ENCODE data around the gene TPRG1L.

TPRG1L gene

GRCh38 chr1:3586986-3587759, 37.6 kb upstream of the TPRG1L start:
- Mint-ChIP-seq H3K9me3 (no peaks in the 10 kb centered on the region), H3K4me3 (no peak overlapping the region), H3K36me3 (ENCODE audit: low read depth) (no peaks in the 10 kb centered on the region), H3K4me1 (ENCODE audit: low read depth) (no peaks in the 10 kb centered on the region), H3K27me3 (no peaks in the 10 kb centered on the region), H3K27ac (no peak overlapping the region)

GRCh38 chr1:3588395-3588794, 36.4 kb upstream of the TPRG1L start:
- H3K27ac Mint-ChIP-seq = no peak overlapping the region
- H3K4me3 Mint-ChIP-seq = no peak overlapping the region
- H3K4me1 Mint-ChIP-seq (ENCODE audit: low read depth) = no peaks in the 10 kb centered on the region
- H3K27me3 Mint-ChIP-seq = no peaks in the 10 kb centered on the region
- no peaks in the 10 kb centered on the region for H3K9me3 Mint-ChIP-seq
- H3K36me3 Mint-ChIP-seq (ENCODE audit: low read depth) = no peaks in the 10 kb centered on the region

GRCh38 chr1:3590139-3590763, 34.6 kb upstream of the TPRG1L start:
- Mint-ChIP-seq H3K27me3 (no peaks in the 10 kb centered on the region), H3K9me3 (no peaks in the 10 kb centered on the region), H3K4me1 (ENCODE audit: low read depth) (no peaks in the 10 kb centered on the region), H3K27ac (no peak overlapping the region), H3K4me3 (no peak overlapping the region), H3K36me3 (ENCODE audit: low read depth) (no peaks in the 10 kb centered on the region)

DNA sequence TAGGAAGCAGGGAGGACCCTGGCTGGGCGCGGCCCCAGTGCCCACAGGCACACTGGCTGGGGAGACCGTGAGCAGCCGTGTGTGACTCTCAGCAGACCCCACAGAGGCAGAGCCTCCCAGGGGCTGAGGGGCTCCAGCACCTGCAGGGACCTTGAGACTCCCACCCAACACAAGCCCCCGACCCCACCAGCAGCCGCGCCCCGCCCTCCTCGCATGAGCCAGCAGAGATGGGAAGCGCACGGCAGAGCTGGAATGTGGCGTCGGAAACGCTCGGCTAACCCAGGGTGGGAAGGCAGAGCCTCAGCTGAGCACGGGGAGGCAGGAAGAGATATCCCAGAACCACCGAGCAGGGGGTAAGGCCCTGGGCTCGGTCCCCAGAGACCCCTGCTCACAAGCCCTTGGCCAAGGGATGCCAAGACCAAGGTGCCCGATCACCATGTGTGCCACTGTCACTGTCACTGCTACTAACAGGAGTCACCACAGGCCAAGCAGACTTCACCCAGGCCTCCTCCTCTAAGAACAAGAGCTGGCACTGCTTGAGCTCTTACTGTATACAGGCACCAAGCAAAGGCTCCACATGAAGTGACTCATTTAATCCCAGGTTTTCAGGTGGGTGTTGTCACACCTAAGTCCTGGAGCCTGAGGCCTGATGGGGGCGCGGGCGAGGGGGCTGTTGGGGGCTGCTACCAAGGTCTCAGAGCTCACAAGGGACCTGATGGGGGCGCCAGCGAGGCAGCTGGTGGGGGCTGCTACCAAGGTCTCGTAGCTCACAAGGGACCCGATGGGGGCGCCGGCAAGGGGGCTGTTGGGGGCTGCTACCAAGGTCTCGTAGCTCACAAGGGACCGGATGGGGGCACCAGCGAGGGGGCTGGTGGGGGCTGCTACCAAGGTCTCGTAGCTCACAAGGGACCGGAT, 33.6 kb upstream of the TPRG1L start:
- Mint-ChIP-seq H3K36me3 (ENCODE audit: low read depth) (no peaks in the 10 kb centered on the region), H3K4me3 (no peak overlapping the region), H3K27me3 (no peaks in the 10 kb centered on the region), H3K4me1 (ENCODE audit: low read depth) (no peaks in the 10 kb centered on the region), H3K27ac (no peak overlapping the region), H3K9me3 (no peaks in the 10 kb centered on the region)

- Mint-ChIP-seq H3K27ac (no peak overlapping the region), H3K27me3 (no peaks in the 10 kb centered on the region), H3K4me3 (no peak overlapping the region), H3K36me3 (ENCODE audit: low read depth) (no peaks in the 10 kb centered on the region), H3K9me3 (no peaks in the 10 kb centered on the region), H3K4me1 (ENCODE audit: low read depth) (peaks cover 13% of the 10 kb centered on the region)
Measured at GRCh38 chr1:3593334-3593733, 31.5 kb upstream of the TPRG1L start.

DNA sequence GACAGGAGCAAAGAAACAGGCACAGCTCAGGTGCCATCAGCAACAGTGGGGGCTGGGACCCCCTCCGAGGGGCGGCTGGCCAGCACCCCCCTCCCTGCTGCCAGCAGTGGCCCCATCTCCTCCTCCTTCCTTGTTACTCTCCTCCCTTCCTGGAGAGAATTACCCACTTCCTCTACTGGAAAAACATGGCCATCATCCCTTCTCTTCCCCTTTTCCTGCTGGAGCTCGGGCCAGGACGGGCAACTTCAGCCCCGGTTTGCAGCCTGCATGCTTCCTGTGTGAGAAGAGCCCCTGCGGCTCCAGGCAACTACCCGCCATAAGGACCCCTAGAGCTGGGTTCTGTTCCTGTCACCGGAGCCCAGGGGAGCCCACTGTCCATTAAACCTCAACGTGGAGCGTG, 31.1 kb upstream of the TPRG1L start:
- H3K4me1 Mint-ChIP-seq (ENCODE audit: low read depth) = peaks cover 15% of the 10 kb centered on the region
- no peaks in the 10 kb centered on the region for H3K36me3 Mint-ChIP-seq (ENCODE audit: low read depth)
- H3K4me3 Mint-ChIP-seq = no peak overlapping the region
- no peaks in the 10 kb centered on the region for H3K9me3 Mint-ChIP-seq
- no peak overlapping the region for H3K27ac Mint-ChIP-seq
- H3K27me3 Mint-ChIP-seq = no peaks in the 10 kb centered on the region

GRCh38 chr1:3594706-3595377, 30.0 kb upstream of the TPRG1L start:
- no peak overlapping the region for H3K27ac Mint-ChIP-seq
- H3K4me1 Mint-ChIP-seq (ENCODE audit: low read depth) = peaks cover 15% of the 10 kb centered on the region
- no peaks in the 10 kb centered on the region for H3K9me3 Mint-ChIP-seq
- H3K36me3 Mint-ChIP-seq (ENCODE audit: low read depth) = no peaks in the 10 kb centered on the region
- H3K27me3 Mint-ChIP-seq = no peaks in the 10 kb centered on the region
- H3K4me3 Mint-ChIP-seq = no peak overlapping the region

DNA sequence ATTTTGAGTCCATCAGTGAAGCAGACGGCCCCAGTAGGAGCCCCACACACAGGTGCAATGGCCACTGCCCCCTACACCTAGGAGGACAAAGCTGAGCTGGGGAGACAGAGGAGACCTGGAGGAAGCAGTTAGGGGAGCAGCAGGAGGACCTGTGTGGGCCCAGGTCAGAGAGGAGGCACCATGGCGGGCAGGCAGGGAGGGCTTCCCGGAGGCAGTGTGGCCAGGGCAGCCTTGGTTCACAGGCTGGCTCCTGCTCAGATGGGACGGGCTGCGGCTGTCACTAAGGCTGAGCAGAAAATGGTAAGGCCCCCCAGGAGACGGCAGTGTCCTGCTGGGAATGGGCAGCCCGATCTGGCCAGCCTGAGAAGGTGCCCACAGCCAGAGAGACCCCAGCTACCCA, 28.9 kb upstream of the TPRG1L start:
- no peak overlapping the region for H3K4me3 Mint-ChIP-seq
- no peak overlapping the region for H3K27ac Mint-ChIP-seq
- H3K4me1 Mint-ChIP-seq (ENCODE audit: low read depth) = peaks cover 15% of the 10 kb centered on the region
- no peaks in the 10 kb centered on the region for H3K27me3 Mint-ChIP-seq
- H3K36me3 Mint-ChIP-seq (ENCODE audit: low read depth) = no peaks in the 10 kb centered on the region
- H3K9me3 Mint-ChIP-seq = no peaks in the 10 kb centered on the region

GRCh38 chr1:3596663-3597598, 27.9 kb upstream of the TPRG1L start:
- H3K27ac Mint-ChIP-seq = peak overlapping the region; percentile 12
- H3K4me1 Mint-ChIP-seq (ENCODE audit: low read depth) = peaks cover 15% of the 10 kb centered on the region
- no peaks in the 10 kb centered on the region for H3K9me3 Mint-ChIP-seq
- no peaks in the 10 kb centered on the region for H3K27me3 Mint-ChIP-seq
- no peak overlapping the region for H3K4me3 Mint-ChIP-seq
- no peaks in the 10 kb centered on the region for H3K36me3 Mint-ChIP-seq (ENCODE audit: low read depth)

DNA sequence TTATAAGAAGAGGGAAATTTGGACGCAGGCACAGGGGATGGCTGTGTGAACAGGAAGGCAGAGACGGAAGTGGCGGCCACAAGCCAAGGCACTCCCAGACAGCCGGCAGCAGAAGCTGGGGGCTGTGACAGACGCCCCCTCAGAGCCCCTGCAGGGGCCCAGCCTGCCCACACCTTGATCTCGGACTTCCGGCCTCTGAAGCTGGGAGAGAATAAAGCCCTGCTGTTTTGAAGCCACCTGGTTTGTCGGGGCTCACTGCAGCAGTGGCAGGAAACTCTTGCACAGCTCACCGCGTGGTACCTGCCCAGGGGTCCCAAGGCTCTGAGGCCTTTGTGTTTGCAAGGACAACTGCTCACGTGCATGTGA, 27.2 kb upstream of the TPRG1L start:
- Mint-ChIP-seq H3K27ac (peak overlapping the region; percentile 70), H3K4me1 (ENCODE audit: low read depth) (peaks cover 15% of the 10 kb centered on the region), H3K9me3 (no peaks in the 10 kb centered on the region), H3K36me3 (ENCODE audit: low read depth) (no peaks in the 10 kb centered on the region), H3K27me3 (no peaks in the 10 kb centered on the region), H3K4me3 (peak overlapping the region; percentile 23)

DNA sequence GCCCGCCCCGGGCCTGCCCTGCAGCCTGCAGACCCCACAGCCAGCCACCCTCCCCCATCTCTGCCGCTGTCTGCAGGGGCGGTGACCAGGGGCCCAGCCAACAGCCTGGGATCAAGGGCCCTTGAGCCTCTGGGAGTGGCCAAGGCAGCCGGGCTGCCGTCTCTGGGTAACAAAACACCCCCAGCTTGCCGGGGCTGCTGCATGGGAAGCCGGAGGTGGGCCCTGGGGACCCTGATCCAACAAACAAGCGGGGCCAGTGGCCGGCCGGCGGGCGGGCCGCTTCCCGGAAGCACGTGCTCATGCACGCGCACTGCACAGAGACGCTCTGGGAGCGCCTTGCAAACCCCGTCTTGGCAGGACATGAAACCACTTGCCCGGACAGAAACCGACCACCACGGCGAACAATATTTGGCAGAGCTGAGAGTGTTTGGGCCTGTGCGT, 26.7 kb upstream of the TPRG1L start:
- no peaks in the 10 kb centered on the region for H3K27me3 Mint-ChIP-seq

GRCh38 chr1:3598522-3599285, 26.1 kb upstream of the TPRG1L start:
- H3K4me1 Mint-ChIP-seq (ENCODE audit: low read depth) = peaks cover 15% of the 10 kb centered on the region
- H3K4me3 Mint-ChIP-seq = no peak overlapping the region
- H3K9me3 Mint-ChIP-seq = no peaks in the 10 kb centered on the region
- no peaks in the 10 kb centered on the region for H3K36me3 Mint-ChIP-seq (ENCODE audit: low read depth)
- H3K27me3 Mint-ChIP-seq = no peaks in the 10 kb centered on the region
- no peak overlapping the region for H3K27ac Mint-ChIP-seq

More for the DNA sequence above, 26.7 kb upstream of the TPRG1L start:
- Mint-ChIP-seq H3K4me1 (ENCODE audit: low read depth) (peaks cover 15% of the 10 kb centered on the region), H3K36me3 (ENCODE audit: low read depth) (no peaks in the 10 kb centered on the region), H3K9me3 (no peaks in the 10 kb centered on the region), H3K4me3 (no peak overlapping the region), H3K27ac (no peak overlapping the region)

DNA sequence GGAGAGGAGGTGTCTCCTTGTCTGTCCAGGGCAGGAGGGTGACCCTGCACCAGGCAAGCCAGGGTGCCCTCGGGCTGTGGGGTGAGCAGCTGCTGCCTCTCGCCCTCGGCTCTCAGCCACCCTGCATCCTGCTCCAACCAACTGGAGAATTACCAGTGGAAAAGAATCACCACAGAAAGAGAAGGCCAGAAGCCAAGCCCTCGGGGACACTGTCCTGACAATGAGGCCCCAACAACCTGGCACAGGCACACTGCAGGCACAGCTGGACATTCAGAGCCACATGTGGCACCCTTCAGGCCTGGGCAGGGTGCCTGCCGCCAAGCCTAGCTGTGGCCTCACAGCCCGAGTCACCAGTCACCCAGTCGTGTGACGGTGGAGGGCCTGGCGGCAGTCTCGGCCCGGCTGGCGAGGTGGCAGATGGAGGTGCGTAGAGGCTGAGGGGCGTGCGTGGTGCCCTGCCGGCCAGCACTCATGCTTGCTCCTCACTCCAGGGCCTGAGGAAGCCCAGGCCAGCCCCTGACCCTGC, 25.5 kb upstream of the TPRG1L start:
- Mint-ChIP-seq H3K36me3 (ENCODE audit: low read depth) (no peaks in the 10 kb centered on the region), H3K4me3 (no peak overlapping the region), H3K27me3 (no peaks in the 10 kb centered on the region), H3K4me1 (ENCODE audit: low read depth) (peaks cover 15% of the 10 kb centered on the region), H3K9me3 (no peaks in the 10 kb centered on the region), H3K27ac (no peak overlapping the region)

All from stimulated activated naive CD8-positive, alpha-beta T cell treated with anti-CD3 and anti-CD28 coated beads, Interleukin-15, Interleukin-2, amounts not matched to agents 100 ng/mL and 50 ng/mL, for 24 hours (primary cell).